Panc1 (cell line): Measurements from ENCODE around the gene CEBPE. TPM values are rescaled to one million over a fixed set of nuclear protein-coding genes. Genes with fewer than 3 reads are reported as not detected.

ENCODE experiments used
- ATAC-seq: fragments of 200-7000 bp; cut with Tn5 transposase; 2 replicates; pipeline ENCODE4 v1.9.1; 2020; ENCODE audit warnings: mild to moderate bottlenecking, moderate library complexity
- BruUV-seq: library from RNA; stranded (reverse); fragments of 400-500 nt; replicated peaks from 2 replicates; lab custom pipeline; 2021; lab: Mats Ljungman, UMichigan
- CTCF ChIA-PET: fragments of 300-600 bp; sonication (Branson Sonifier 250); formaldehyde crosslinking; loops from one replicate; lab custom pipeline; 2022; ENCODE audit warnings: antibody characterized with exemption; lab: Charles Lee
- POLR2A ChIA-PET: fragments of 300-600 bp; sonication (Branson Sonifier 250); formaldehyde crosslinking; loops from one replicate; lab custom pipeline; 2022; ENCODE audit warnings: antibody characterized with exemption; lab: Charles Lee
- DNase-seq: peaks from one replicate; pipeline ENCODE4 v3.0.0-alpha.2; 2010; ENCODE audit warnings: low read depth, low spot score
- H3K27ac ChIP-seq: 2 replicates; pipeline ENCODE4 v1.5.1; 2011; ENCODE audit warnings: mild to moderate bottlenecking, low read length, inconsistent platforms
- H3K27me3 ChIP-seq: fragments of 200-500 bp; sonication (Bioruptor generic); 2 replicates; pipeline ENCODE4 v1.6.0; 2014; ENCODE audit warnings: low read length, inconsistent platforms; ENCODE audit not compliant: control insufficient read depth, insufficient read depth
- H3K36me3 ChIP-seq: fragments of 200-500 bp; sonication (Bioruptor generic); 2 replicates; pipeline ENCODE4 v1.5.1; 2014; ENCODE audit warnings: inconsistent platforms, mild to moderate bottlenecking, low read length, moderate library complexity; ENCODE audit not compliant: control insufficient read depth, insufficient read depth
- H3K4me1 ChIP-seq: 2 replicates; pipeline ENCODE4 v1.5.1; 2011; ENCODE audit warnings: inconsistent platforms, mild to moderate bottlenecking, low read length, moderate library complexity; ENCODE audit not compliant: control insufficient read depth, insufficient read depth
- H3K4me3 ChIP-seq, 2 experiments: 2 replicates each; pipeline ENCODE4 v1.5.1; 2011 to 2012; ENCODE audit warnings: low read depth in 2 of 2, low read length in 2 of 2, mild to moderate bottlenecking in 2 of 2, inconsistent platforms in 1 of 2, moderate library complexity in 1 of 2
- H3K9me3 ChIP-seq: fragments of 200-500 bp; sonication (Bioruptor generic); 2 replicates; pipeline ENCODE4 v1.5.1; 2014; ENCODE audit warnings: low read depth, mild to moderate bottlenecking, inconsistent platforms, low read length, moderate library complexity; ENCODE audit not compliant: control insufficient read depth, insufficient read depth
- CTCF ChIP-seq: fragments of 450-650 bp; IDR thresholded peaks from 2 replicates; pipeline ENCODE4 v1.5.1; 2017; ENCODE audit warnings: mild to moderate bottlenecking
- POLR2AphosphoS5 ChIP-seq: IDR thresholded peaks from 2 replicates; pipeline ENCODE4 v1.6.1; 2012; ENCODE audit warnings: mild to moderate bottlenecking, low read depth, low read length, moderate library complexity
- REST ChIP-seq, 2 experiments: IDR thresholded peaks; 2 replicates each; pipeline ENCODE4 v1.6.1; 2011 to 2012; ENCODE audit warnings: low read depth in 2 of 2, control low read depth in 1 of 2, low read length in 1 of 2, mild to moderate bottlenecking in 1 of 2, moderate library complexity in 1 of 2; ENCODE audit not compliant: insufficient read depth in 1 of 2
- SIN3A ChIP-seq: IDR thresholded peaks from 2 replicates; pipeline ENCODE4 v1.6.1; 2012; ENCODE audit warnings: low read depth, mild to moderate bottlenecking, low read length, moderate library complexity, borderline replicate concordance; ENCODE audit not compliant: insufficient read depth
- TCF7L2 ChIP-seq: IDR thresholded peaks from 2 replicates; pipeline ENCODE4 v1.6.1; 2011; ENCODE audit warnings: mild to moderate bottlenecking, low read depth, low read length, inconsistent platforms
- in situ Hi-C: cut with HindIII; loops from 2 replicates; pipeline ENCODE4 v1.10.0; 2016; ENCODE audit warnings: low sequenced_read_pairs, low pct_unique_long_range_greater_than_20kb
- intact Hi-C: fragments of 100-400 bp; cut with micrococcal nuclease; formaldehyde crosslinking; loops from one replicate; pipeline ENCODE4 v1.10.0; 2022; ENCODE audit not compliant: unreplicated experiment
- total RNA-seq: library from RNA; stranded (reverse); gene quantifications from one replicate; pipeline ENCODE4 v1.2.1, GENCODE V29; 2021; ENCODE audit not compliant: unreplicated experiment

The CEBPE gene
- total RNA-seq, 1 experiment from 2014 or later = not detected

GRCh38 chr14:23128969-23129758 lies 10.1 kb upstream of the CEBPE start:
- ChIA-PET CTCF (no interaction called here), POLR2A (interaction anchor here (0.5 kb wide), 1 partner anchor 129 kb away, joined by 3 read pairs; no protein-coding TSS in a partner anchor)
- no peak overlapping the region for H3K4me3 ChIP-seq
- H3K27me3 ChIP-seq = no peaks in the 10 kb centered on the region; the same call in 1 of the 2 replicates
- intact Hi-C loops (no loop called here), in situ Hi-C loops (no loop called here)
- no peaks in the 10 kb centered on the region for H3K4me1 ChIP-seq
- no TSS peak for BruUV-seq
- TF ChIP-seq SIN3A = no peak
- no peak for TF ChIP-seq POLR2AphosphoS5
- TF ChIP-seq REST (IDR thresholded peaks at IDR 0.05; ENCODE audit: insufficient read depth in 1 of 2, low read depth in 2 of 2, low read length in 1 of 2) = no peak
- no peak for TF ChIP-seq CTCF
- no peak for TF ChIP-seq TCF7L2
- DNase-seq = no peak
- H3K27ac ChIP-seq = no peak overlapping the region
- no peak for ATAC-seq
- no peaks in the 10 kb centered on the region for H3K36me3 ChIP-seq
- H3K9me3 ChIP-seq = no peaks in the 10 kb centered on the region

GRCh38 chr14:23127861-23128260 lies 8.8 kb upstream of the CEBPE start:
- in situ Hi-C loops (no loop called here), intact Hi-C loops (no loop called here)
- CTCF ChIA-PET = no interaction called here
- H3K4me3 ChIP-seq = no peak overlapping the region
- POLR2A ChIA-PET = no interaction called here
- no peaks in the 10 kb centered on the region for H3K9me3 ChIP-seq
- BruUV-seq = no TSS peak
- TF ChIP-seq REST (IDR thresholded peaks at IDR 0.05; ENCODE audit: insufficient read depth in 1 of 2, low read depth in 2 of 2, low read length in 1 of 2) (no peak), SIN3A (no peak)
- DNase-seq = no peak
- no peaks in the 10 kb centered on the region for H3K36me3 ChIP-seq
- no peaks in the 10 kb centered on the region; the same call in 1 of the 2 replicates for H3K27me3 ChIP-seq
- ATAC-seq = no peak
- no peak overlapping the region for H3K27ac ChIP-seq
- no peaks in the 10 kb centered on the region for H3K4me1 ChIP-seq
